Type B pancreatic cell (in vitro differentiated cells): Measurements from ENCODE around the gene CYTIP. TPM values are rescaled to one million over a fixed set of nuclear protein-coding genes. Genes with fewer than 3 reads are reported as not detected.

Source experiments
- DNase-seq: peaks from one replicate; pipeline ENCODE4 v3.0.0; 2021; ENCODE audit warnings: mixed read lengths; ENCODE audit not compliant: unreplicated experiment; ENCODE audit errors: extremely low spot score
- H3K27ac Mint-ChIP-seq: 2 replicates; pipeline ENCODE4 v1.8.0; 2021; ENCODE audit warnings: mild to moderate bottlenecking, mixed read lengths
- H3K27me3 Mint-ChIP-seq: 2 replicates; pipeline ENCODE4 v1.8.0; 2021; ENCODE audit warnings: mixed read lengths
- H3K36me3 Mint-ChIP-seq: 2 replicates; pipeline ENCODE4 v1.8.0; 2021; ENCODE audit warnings: mixed read lengths
- H3K4me1 Mint-ChIP-seq: one replicate; pipeline ENCODE4 v1.8.0; 2021; ENCODE audit warnings: mixed read lengths; ENCODE audit not compliant: unreplicated experiment
- H3K4me3 Mint-ChIP-seq: 2 replicates; pipeline ENCODE4 v1.8.0; 2021; ENCODE audit warnings: mild to moderate bottlenecking, mixed read lengths
- H3K9me3 Mint-ChIP-seq: 2 replicates; pipeline ENCODE4 v1.8.0; 2021; ENCODE audit warnings: mixed read lengths
- total RNA-seq: library from RNA; stranded (reverse); gene quantifications from 2 replicates; pipeline ENCODE4 v1.2.1, GENCODE V29; 2021; ENCODE audit warnings: low replicate concordance
- TF ChIP-seq, protein P1 (sequence below): fragments of 200-600 bp; sonication (generic); conservative IDR thresholded peaks from 2 replicates; pipeline ENCODE4 v1.5.0; 2021; ENCODE audit warnings: antibody characterized with exemption, mild to moderate bottlenecking

Gene CYTIP
- total RNA-seq, 1 donor from 2014 or later = 0.51 TPM

DNA sequence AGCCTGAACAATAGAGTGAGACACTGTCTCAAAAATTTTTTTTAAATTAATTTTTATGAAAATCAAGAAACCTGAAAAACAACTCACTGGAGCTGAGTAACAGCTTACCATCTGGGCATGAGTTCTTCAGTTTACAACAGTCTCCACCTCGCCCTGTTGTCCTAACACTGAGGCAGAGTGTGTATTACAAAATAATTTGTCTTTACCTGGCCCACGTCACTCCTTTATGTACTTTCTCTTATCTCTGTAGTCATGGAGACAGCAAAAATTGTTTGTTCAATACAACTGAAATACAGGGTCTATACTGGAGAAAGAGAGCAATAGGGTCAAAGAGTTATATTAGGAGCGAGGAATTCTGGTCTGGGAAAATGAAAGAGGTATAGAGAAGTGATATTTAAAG lies 48.1 kb downstream of the CYTIP start:
- no peaks in the 10 kb centered on the region for H3K36me3 Mint-ChIP-seq
- no peaks in the 10 kb centered on the region for H3K4me1 Mint-ChIP-seq
- no peak overlapping the region for H3K27ac Mint-ChIP-seq
- H3K4me3 Mint-ChIP-seq = no peak overlapping the region
- no peaks in the 10 kb centered on the region for H3K27me3 Mint-ChIP-seq
- TF ChIP-seq, protein P1, sequence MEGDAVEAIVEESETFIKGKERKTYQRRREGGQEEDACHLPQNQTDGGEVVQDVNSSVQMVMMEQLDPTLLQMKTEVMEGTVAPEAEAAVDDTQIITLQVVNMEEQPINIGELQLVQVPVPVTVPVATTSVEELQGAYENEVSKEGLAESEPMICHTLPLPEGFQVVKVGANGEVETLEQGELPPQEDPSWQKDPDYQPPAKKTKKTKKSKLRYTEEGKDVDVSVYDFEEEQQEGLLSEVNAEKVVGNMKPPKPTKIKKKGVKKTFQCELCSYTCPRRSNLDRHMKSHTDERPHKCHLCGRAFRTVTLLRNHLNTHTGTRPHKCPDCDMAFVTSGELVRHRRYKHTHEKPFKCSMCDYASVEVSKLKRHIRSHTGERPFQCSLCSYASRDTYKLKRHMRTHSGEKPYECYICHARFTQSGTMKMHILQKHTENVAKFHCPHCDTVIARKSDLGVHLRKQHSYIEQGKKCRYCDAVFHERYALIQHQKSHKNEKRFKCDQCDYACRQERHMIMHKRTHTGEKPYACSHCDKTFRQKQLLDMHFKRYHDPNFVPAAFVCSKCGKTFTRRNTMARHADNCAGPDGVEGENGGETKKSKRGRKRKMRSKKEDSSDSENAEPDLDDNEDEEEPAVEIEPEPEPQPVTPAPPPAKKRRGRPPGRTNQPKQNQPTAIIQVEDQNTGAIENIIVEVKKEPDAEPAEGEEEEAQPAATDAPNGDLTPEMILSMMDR = no peak
- no peak for DNase-seq
- no peaks in the 10 kb centered on the region for H3K9me3 Mint-ChIP-seq

- TF ChIP-seq, protein P1 = no peak
- Mint-ChIP-seq H3K4me1 (no peaks in the 10 kb centered on the region), H3K27me3 (no peaks in the 10 kb centered on the region), H3K27ac (no peak overlapping the region), H3K36me3 (no peaks in the 10 kb centered on the region), H3K4me3 (no peak overlapping the region), H3K9me3 (no peaks in the 10 kb centered on the region)
- DNase-seq = no peak
Observed at GRCh38 chr2:157394928-157395327, 49.0 kb downstream of the CYTIP start.

GRCh38 chr2:157393348-157393747 lies 50.5 kb downstream of the CYTIP start:
- no peak overlapping the region for H3K4me3 Mint-ChIP-seq
- no peak overlapping the region for H3K27ac Mint-ChIP-seq
- DNase-seq = no peak

DNA sequence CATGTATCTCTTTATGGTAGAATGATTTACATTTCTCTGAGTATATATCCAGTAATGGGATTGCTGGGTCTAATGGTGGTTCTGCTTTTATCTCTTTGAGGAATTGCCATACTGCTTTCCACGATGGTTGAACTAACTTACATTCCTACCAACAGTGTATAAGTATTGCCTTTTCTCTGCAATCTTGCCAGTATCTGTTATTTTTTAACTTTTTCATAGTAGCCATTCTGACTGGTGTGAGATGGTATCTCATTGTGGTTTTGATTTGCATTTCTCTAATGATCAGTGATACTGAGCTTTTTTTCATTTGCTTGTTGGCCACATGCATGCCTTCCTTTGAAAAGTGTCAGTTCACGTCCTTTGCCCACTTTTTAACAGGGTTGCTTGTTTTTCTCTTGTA lies 55.1 kb downstream of the CYTIP start:
- no peaks in the 10 kb centered on the region for H3K36me3 Mint-ChIP-seq
- TF ChIP-seq, protein P1 = no peak
- DNase-seq = no peak
- no peaks in the 10 kb centered on the region for H3K4me1 Mint-ChIP-seq
- no peak overlapping the region for H3K27ac Mint-ChIP-seq
- H3K9me3 Mint-ChIP-seq = no peaks in the 10 kb centered on the region
- H3K4me3 Mint-ChIP-seq = no peak overlapping the region
- H3K27me3 Mint-ChIP-seq = no peaks in the 10 kb centered on the region

More at GRCh38 chr2:157393348-157393747, 50.5 kb downstream of the CYTIP start:
- H3K4me1 Mint-ChIP-seq = no peaks in the 10 kb centered on the region
- TF ChIP-seq, protein P1 = no peak
- H3K27me3 Mint-ChIP-seq = no peaks in the 10 kb centered on the region
- H3K36me3 Mint-ChIP-seq = no peaks in the 10 kb centered on the region
- no peaks in the 10 kb centered on the region for H3K9me3 Mint-ChIP-seq

DNA sequence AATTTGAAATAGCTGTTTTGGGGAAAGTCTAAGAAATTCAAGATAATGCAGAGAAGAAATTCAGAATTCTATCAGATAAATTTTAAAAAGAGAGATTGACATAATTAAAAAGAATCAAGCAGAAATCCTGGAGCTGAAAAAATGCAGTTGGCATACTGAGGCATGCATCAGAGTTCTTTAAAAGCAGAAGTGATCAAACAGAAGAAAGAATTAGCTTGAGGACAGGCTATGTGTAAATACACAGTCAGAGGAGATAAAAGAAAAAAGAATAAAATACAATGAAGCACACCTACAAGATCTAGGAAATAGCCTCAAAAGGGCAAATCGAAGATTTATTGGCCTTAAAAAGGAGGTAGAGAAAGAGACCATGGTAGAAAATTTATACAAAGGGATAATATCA lies 57.1 kb downstream of the CYTIP start:
- Mint-ChIP-seq H3K36me3 (no peaks in the 10 kb centered on the region), H3K4me1 (no peaks in the 10 kb centered on the region), H3K9me3 (no peaks in the 10 kb centered on the region), H3K4me3 (no peak overlapping the region), H3K27ac (no peak overlapping the region), H3K27me3 (no peaks in the 10 kb centered on the region)
- DNase-seq = no peak
- TF ChIP-seq, protein P1 = no peak

- no peaks in the 10 kb centered on the region for H3K9me3 Mint-ChIP-seq
- H3K27ac Mint-ChIP-seq = no peak overlapping the region
- no peak overlapping the region for H3K4me3 Mint-ChIP-seq
- TF ChIP-seq, protein P1 = no peak
- no peaks in the 10 kb centered on the region for H3K4me1 Mint-ChIP-seq
- H3K27me3 Mint-ChIP-seq = no peaks in the 10 kb centered on the region
- no peak for DNase-seq
- no peaks in the 10 kb centered on the region for H3K36me3 Mint-ChIP-seq
Observed at GRCh38 chr2:157386247-157386646, 57.6 kb downstream of the CYTIP start.
